Measurements from ENCODE around the gene RASA3. TPM values are rescaled to one million over a fixed set of nuclear protein-coding genes. Genes with fewer than 3 reads are reported as not detected.
A peak's percentile ranks its signal among the peaks of the same experiment; 100 is the strongest.

Gene RASA3
- total and polyA plus RNA-seq, 9 of the 15 experiments (the other 6 are each of a cell fraction or from before 2014, with no cell fraction given): 0.72 to 25.3 (median 14.4) TPM

DNA sequence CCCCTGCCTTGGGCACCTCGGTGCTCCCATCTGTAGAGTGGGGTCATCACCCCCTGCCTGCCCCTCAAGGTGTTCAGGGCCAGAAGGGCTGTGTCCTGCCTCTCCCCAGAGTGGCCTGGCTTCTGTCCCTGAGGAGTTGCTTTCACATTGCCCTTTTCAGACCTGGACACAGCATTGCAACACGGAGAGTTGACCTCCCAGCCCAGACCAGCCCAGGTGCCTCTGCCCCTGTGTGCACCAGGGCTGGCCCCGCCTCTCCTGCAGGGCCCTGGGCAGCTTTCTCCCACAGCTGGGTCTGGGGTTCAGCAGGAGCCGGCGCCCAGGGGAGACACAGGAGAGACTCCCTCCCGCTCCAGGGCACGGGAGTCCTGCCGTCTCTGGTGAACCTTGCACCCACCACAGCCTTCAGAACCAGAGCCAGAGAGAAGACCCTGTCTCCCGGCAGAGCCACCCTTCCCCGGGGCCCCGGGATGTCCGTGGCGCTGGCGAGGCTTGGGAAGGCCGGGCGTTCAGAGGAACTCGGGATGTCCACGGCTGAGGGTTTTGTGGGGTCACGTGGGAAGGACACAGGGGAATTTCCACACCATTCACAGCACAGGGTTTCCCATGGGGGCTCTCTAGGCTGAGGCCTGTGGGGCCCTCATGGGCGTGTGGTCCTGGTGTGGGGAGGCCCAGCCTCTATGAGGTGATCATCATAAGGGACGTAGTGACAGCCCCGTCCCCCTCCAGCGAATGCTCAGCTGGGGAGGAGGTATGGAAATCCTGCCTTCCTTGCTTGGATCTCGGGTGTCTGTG, 181.8 kb downstream of the RASA3 start:
- intact Hi-C loops (cut with micrococcal nuclease) (loop anchor here (1.0 kb wide), 1 partner anchor 276 kb away; no protein-coding TSS in a partner anchor), in situ Hi-C loops (cut with MboI) (no loop called here)
- ChIA-PET CTCF (ENCODE audit: low intra/inter-chr PET ratio) (interaction anchor here (1.0 to 2.9 kb wide), 2 partner anchors 73 to 276 kb away, joined by 3 to 26 read pairs; no protein-coding TSS in a partner anchor), POLR2A (no interaction called here)
- Histone ChIP-seq H3K4me1 (replicated peaks in 1 of 2; ENCODE audit: control insufficient read depth in 2 of 2, insufficient read depth in 2 of 2, low read length in 2 of 2) (peaks cover 9 to 44% of the 10 kb centered on the region in 2 experiments; a peak in 4 of 5 replicates), H3K36me3 (ENCODE audit: control insufficient read depth, insufficient read depth, low read length) (no peaks in the 10 kb centered on the region), H4K20me1 (replicated peaks; ENCODE audit: control insufficient read depth, insufficient read depth, low read length) (no peaks in the 10 kb centered on the region), H3K9me1 (ENCODE audit: control insufficient read depth, insufficient read depth, low read length) (no peaks in the 10 kb centered on the region), H3K79me2 (ENCODE audit: control insufficient read depth, insufficient read depth, low read length) (no peaks in the 10 kb centered on the region), H3K9me3 (replicated peaks; ENCODE audit: control insufficient read depth, insufficient read depth, low read depth, low read length) (no peaks in the 10 kb centered on the region), H3K4me3 (no peak overlapping the region), H3K9ac (ENCODE audit: insufficient read depth in 1 of 2, low read depth in 2 of 2, low read length in 2 of 2) (peak overlapping the region in 1 of 2 experiments; percentile 24; a peak in 1 of 4 replicates), H3K27ac (ENCODE audit: extremely low read depth, low read depth, low read length) (no peak overlapping the region), H3K27me3 (ENCODE audit: control insufficient read depth in 2 of 2, insufficient read depth in 2 of 2, low read length in 2 of 2) (peaks cover 0 to 7% of the 10 kb centered on the region in 2 experiments; a peak in 1 of 5 replicates), H2AFZ (ENCODE audit: low read depth, low read length) (peak overlapping the region; percentile 55; the same call in 1 of the 2 replicates), H3K4me2 (ENCODE audit: insufficient read depth, low read length) (no peak overlapping the region)
- 26% methylated on average over 10 of the region's 24 CpGs for WGBS (ENCODE audit: insufficient coverage, low coverage, missing lambda C conversion rate)
- BruUV-seq (replicated peaks): no TSS peak
- ATAC-seq: peak; percentile 38; the same call in 2 of the 3 replicates
- no peak for DNase-seq (ENCODE audit: extremely low read depth in 1 of 4, low spot score in 3 of 4)
- TF ChIP-seq, protein P1, sequence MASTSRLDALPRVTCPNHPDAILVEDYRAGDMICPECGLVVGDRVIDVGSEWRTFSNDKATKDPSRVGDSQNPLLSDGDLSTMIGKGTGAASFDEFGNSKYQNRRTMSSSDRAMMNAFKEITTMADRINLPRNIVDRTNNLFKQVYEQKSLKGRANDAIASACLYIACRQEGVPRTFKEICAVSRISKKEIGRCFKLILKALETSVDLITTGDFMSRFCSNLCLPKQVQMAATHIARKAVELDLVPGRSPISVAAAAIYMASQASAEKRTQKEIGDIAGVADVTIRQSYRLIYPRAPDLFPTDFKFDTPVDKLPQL (IDR thresholded peaks at IDR 0.05; ENCODE audit: extremely low read depth, insufficient read length): no peak
- TF ChIP-seq, protein P2, sequence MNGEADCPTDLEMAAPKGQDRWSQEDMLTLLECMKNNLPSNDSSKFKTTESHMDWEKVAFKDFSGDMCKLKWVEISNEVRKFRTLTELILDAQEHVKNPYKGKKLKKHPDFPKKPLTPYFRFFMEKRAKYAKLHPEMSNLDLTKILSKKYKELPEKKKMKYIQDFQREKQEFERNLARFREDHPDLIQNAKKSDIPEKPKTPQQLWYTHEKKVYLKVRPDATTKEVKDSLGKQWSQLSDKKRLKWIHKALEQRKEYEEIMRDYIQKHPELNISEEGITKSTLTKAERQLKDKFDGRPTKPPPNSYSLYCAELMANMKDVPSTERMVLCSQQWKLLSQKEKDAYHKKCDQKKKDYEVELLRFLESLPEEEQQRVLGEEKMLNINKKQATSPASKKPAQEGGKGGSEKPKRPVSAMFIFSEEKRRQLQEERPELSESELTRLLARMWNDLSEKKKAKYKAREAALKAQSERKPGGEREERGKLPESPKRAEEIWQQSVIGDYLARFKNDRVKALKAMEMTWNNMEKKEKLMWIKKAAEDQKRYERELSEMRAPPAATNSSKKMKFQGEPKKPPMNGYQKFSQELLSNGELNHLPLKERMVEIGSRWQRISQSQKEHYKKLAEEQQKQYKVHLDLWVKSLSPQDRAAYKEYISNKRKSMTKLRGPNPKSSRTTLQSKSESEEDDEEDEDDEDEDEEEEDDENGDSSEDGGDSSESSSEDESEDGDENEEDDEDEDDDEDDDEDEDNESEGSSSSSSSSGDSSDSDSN (IDR thresholded peaks at IDR 0.05; ENCODE audit: borderline replicate concordance in 1 of 2, low read depth in 2 of 2, low read length in 2 of 2): 0 out of 4 replicates have a peak, but pooled peaks of 1 of the 2 experiments have one; percentile 38
- 0 out of 2 replicates have a peak, but pooled peaks have one; percentile 13 for TF ChIP-seq ZNF324 (CRISPR knock-in tag; IDR thresholded peaks at IDR 0.05)
- no peak for FAIRE-seq

All from K562 (cell line).